Tibial nerve (tissue), 4 donors: ENCODE data around the gene IGF1R. TPM values are rescaled to one million over a fixed set of nuclear protein-coding genes. Genes with fewer than 3 reads are reported as not detected.

Experiments used
- DNase-seq, 2 donors: peaks; one replicate each; pipeline ENCODE4 v3.0.0-alpha.2; 2019; ENCODE audit warnings: low spot score in 2 of 2
- H3K27ac ChIP-seq, 4 donors: fragments of 200-600 bp; sonication (generic) in 3 of 4; one replicate each; pipeline ENCODE4 v1.5.1; 2017 to 2019; ENCODE audit warnings: mild to moderate bottlenecking in 1 of 4
- H3K27me3 ChIP-seq, 2 donors: fragments of 200-600 bp; sonication (generic) in 1 of 2; one replicate each; pipeline versions ENCODE4 v1.5.1 to v1.6.0; 2017 to 2019
- H3K36me3 ChIP-seq, 3 donors: fragments of 200-600 bp; sonication (generic); one replicate each; pipeline ENCODE4 v1.5.1; 2018 to 2019
- H3K4me1 ChIP-seq, 4 donors: fragments of 200-600 bp; sonication (generic) in 3 of 4; one replicate each; pipeline ENCODE4 v1.5.1; 2017 to 2019
- H3K4me3 ChIP-seq, 4 donors: fragments of 200-600 bp; sonication (generic) in 3 of 4; one replicate each; pipeline ENCODE4 v1.5.1; 2017 to 2019; ENCODE audit warnings: mild to moderate bottlenecking in 1 of 4, moderate library complexity in 1 of 4
- H3K9me3 ChIP-seq, 4 donors: fragments of 200-600 bp; sonication (generic) in 3 of 4; one replicate each; pipeline ENCODE4 v1.5.1; 2017 to 2019
- CTCF ChIP-seq, 5 experiments: fragments of 200-600 bp in 3 of 5; fragments of 450-650 bp in 2 of 5; sonication (generic) in 3 of 5; IDR thresholded peaks; one replicate each; pipeline ENCODE4 v1.5.1; 2016 to 2019; ENCODE audit warnings: antibody characterized with exemption in 5 of 5, mild to moderate bottlenecking in 3 of 5, moderate library complexity in 2 of 5
- EP300 ChIP-seq, 2 donors: sonication (generic); formaldehyde crosslinking; IDR thresholded peaks; one replicate each; pipeline ENCODE4 v1.6.1; 2017; ENCODE audit warnings: antibody characterized with exemption in 2 of 2, mild to moderate bottlenecking in 1 of 2
- POLR2A ChIP-seq, 2 donors: fragments of 450-650 bp; IDR thresholded peaks; one replicate each; pipeline ENCODE4 v1.6.1; 2017; ENCODE audit warnings: antibody characterized with exemption in 2 of 2, mild to moderate bottlenecking in 2 of 2, moderate library complexity in 2 of 2
- whole genome bisulfite sequencing, 2 donors: methylation state at CpG; one replicate each; pipeline ENCODE4 v1.1.5; 2018; 5-methylcytosine and 5-hydroxymethylcytosine counted together
- total RNA-seq, 4 donors: library from RNA; depleted of rRNA; stranded (reverse); fragments of >200 nt; gene quantifications; one replicate each; pipeline ENCODE4 v1.1.0, GENCODE V29; 2016

Gene IGF1R
- total RNA-seq, 4 donors from 2014 or later: 82.5 to 164 (median 111) TPM

GRCh38 chr15:98610991-98611390 is 37.3 kb upstream of the IGF1R start:
- Histone ChIP-seq H3K27ac (no peak overlapping the region), H3K9me3 (no peaks in the 10 kb centered on the region), H3K27me3 (no peaks in the 10 kb centered on the region), H3K4me1 (no peaks in the 10 kb centered on the region), H3K4me3 (no peak overlapping the region), H3K36me3 (no peaks in the 10 kb centered on the region)
- no peak for TF ChIP-seq CTCF (IDR thresholded peaks at IDR 0.05)
- no peak for TF ChIP-seq POLR2A (IDR thresholded peaks at IDR 0.05)
- no peak for TF ChIP-seq EP300 (IDR thresholded peaks at IDR 0.05)
- 73 to 78% methylated on average over 4 of the region's 4 CpGs for WGBS, 2 donors
- DNase-seq: no peak

GRCh38 chr15:98611808-98612207 is 36.5 kb upstream of the IGF1R start:
- no peak for DNase-seq
- 85 to 92% methylated on average over 2 of the region's 2 CpGs for WGBS, 2 donors
- H3K4me3 ChIP-seq: no peak overlapping the region

GRCh38 chr15:98612490-98613110 is 35.7 kb upstream of the IGF1R start:
- no peak overlapping the region for H3K27ac ChIP-seq
- no peak for DNase-seq
- no peaks in the 10 kb centered on the region for H3K9me3 ChIP-seq
- H3K4me3 ChIP-seq: no peak overlapping the region
- H3K27me3 ChIP-seq: no peaks in the 10 kb centered on the region
- no peaks in the 10 kb centered on the region for H3K4me1 ChIP-seq
- WGBS, 2 donors: 67 to 84% methylated on average over 6 of the region's 6 CpGs
- no peaks in the 10 kb centered on the region for H3K36me3 ChIP-seq
- no peak for TF ChIP-seq EP300 (IDR thresholded peaks at IDR 0.05)
- no peak for TF ChIP-seq CTCF (IDR thresholded peaks at IDR 0.05)
- TF ChIP-seq POLR2A (IDR thresholded peaks at IDR 0.05): no peak

More at GRCh38 chr15:98611808-98612207, 36.5 kb upstream of the IGF1R start:
- no peak overlapping the region for H3K27ac ChIP-seq
- H3K36me3 ChIP-seq: no peaks in the 10 kb centered on the region
- H3K4me1 ChIP-seq: no peaks in the 10 kb centered on the region
- TF ChIP-seq EP300 (IDR thresholded peaks at IDR 0.05) (no peak), CTCF (IDR thresholded peaks at IDR 0.05) (no peak), POLR2A (IDR thresholded peaks at IDR 0.05) (no peak)
- H3K9me3 ChIP-seq: no peaks in the 10 kb centered on the region
- H3K27me3 ChIP-seq: no peaks in the 10 kb centered on the region

GRCh38 chr15:98614681-98615080 is 33.7 kb upstream of the IGF1R start:
- WGBS, 2 donors: 90 to 95% methylated on average over 6 of the region's 6 CpGs
- DNase-seq: no peak
- Histone ChIP-seq H3K27ac (no peak overlapping the region), H3K4me3 (no peak overlapping the region), H3K9me3 (no peaks in the 10 kb centered on the region), H3K36me3 (no peaks in the 10 kb centered on the region), H3K27me3 (peaks cover 0 to 4% of the 10 kb centered on the region in 2 donors), H3K4me1 (no peaks in the 10 kb centered on the region)
- TF ChIP-seq EP300 (IDR thresholded peaks at IDR 0.05): no peak
- TF ChIP-seq CTCF (IDR thresholded peaks at IDR 0.05): no peak
- TF ChIP-seq POLR2A (IDR thresholded peaks at IDR 0.05): no peak

GRCh38 chr15:98616397-98616796 is 31.9 kb upstream of the IGF1R start:
- H3K9me3 ChIP-seq: no peaks in the 10 kb centered on the region
- H3K27me3 ChIP-seq: peaks cover 0 to 22% of the 10 kb centered on the region in 2 donors
- TF ChIP-seq EP300 (IDR thresholded peaks at IDR 0.05) (no peak), POLR2A (IDR thresholded peaks at IDR 0.05) (no peak), CTCF (IDR thresholded peaks at IDR 0.05) (no peak)
- no peak for DNase-seq
- no peaks in the 10 kb centered on the region for H3K4me1 ChIP-seq
- no peaks in the 10 kb centered on the region for H3K36me3 ChIP-seq
- no peak overlapping the region for H3K4me3 ChIP-seq
- no peak overlapping the region for H3K27ac ChIP-seq
- WGBS, 2 donors: 68 to 70% methylated on average over 10 of the region's 10 CpGs
